Measurements from ENCODE around the gene SLC35G4. TPM values are rescaled to one million over a fixed set of nuclear protein-coding genes. Genes with fewer than 3 reads are reported as not detected.

The SLC35G4 gene
- total RNA-seq, 1 donor = not detected

GRCh38 chr18:11574545-11574944, 34.9 kb upstream of the SLC35G4 start:
- no peaks in the 10 kb centered on the region for H3K79me2 ChIP-seq (ENCODE audit: insufficient read depth, low read length)
- H2AFZ ChIP-seq (ENCODE audit: low read length) = no peak overlapping the region
- H3K4me1 ChIP-seq (ENCODE audit: insufficient read depth, low read length) = no peaks in the 10 kb centered on the region
- H3K9me3 ChIP-seq (ENCODE audit: low read depth, low read length) = no peaks in the 10 kb centered on the region
- no peak for DNase-seq (ENCODE audit: insufficient read length, low spot score, missing footprints)
- no peak overlapping the region for H3K4me2 ChIP-seq (ENCODE audit: insufficient read depth, low read length)
- H3K36me3 ChIP-seq (ENCODE audit: insufficient read depth, low read length) = no peaks in the 10 kb centered on the region
- H3K27ac ChIP-seq (ENCODE audit: low read depth, low read length) = no peak overlapping the region
- no peak overlapping the region for H3K4me3 ChIP-seq (ENCODE audit: insufficient read depth, low read length)
- peaks cover 10% of the 10 kb centered on the region for H3K27me3 ChIP-seq (ENCODE audit: insufficient read depth, low read length)
- TF ChIP-seq, protein P1, sequence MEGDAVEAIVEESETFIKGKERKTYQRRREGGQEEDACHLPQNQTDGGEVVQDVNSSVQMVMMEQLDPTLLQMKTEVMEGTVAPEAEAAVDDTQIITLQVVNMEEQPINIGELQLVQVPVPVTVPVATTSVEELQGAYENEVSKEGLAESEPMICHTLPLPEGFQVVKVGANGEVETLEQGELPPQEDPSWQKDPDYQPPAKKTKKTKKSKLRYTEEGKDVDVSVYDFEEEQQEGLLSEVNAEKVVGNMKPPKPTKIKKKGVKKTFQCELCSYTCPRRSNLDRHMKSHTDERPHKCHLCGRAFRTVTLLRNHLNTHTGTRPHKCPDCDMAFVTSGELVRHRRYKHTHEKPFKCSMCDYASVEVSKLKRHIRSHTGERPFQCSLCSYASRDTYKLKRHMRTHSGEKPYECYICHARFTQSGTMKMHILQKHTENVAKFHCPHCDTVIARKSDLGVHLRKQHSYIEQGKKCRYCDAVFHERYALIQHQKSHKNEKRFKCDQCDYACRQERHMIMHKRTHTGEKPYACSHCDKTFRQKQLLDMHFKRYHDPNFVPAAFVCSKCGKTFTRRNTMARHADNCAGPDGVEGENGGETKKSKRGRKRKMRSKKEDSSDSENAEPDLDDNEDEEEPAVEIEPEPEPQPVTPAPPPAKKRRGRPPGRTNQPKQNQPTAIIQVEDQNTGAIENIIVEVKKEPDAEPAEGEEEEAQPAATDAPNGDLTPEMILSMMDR (IDR thresholded peaks at IDR 0.05; ENCODE audit: extremely low read depth, low read depth, low read length) = no peak
- no peaks in the 10 kb centered on the region for H4K20me1 ChIP-seq (ENCODE audit: insufficient read depth, low read length)

DNA sequence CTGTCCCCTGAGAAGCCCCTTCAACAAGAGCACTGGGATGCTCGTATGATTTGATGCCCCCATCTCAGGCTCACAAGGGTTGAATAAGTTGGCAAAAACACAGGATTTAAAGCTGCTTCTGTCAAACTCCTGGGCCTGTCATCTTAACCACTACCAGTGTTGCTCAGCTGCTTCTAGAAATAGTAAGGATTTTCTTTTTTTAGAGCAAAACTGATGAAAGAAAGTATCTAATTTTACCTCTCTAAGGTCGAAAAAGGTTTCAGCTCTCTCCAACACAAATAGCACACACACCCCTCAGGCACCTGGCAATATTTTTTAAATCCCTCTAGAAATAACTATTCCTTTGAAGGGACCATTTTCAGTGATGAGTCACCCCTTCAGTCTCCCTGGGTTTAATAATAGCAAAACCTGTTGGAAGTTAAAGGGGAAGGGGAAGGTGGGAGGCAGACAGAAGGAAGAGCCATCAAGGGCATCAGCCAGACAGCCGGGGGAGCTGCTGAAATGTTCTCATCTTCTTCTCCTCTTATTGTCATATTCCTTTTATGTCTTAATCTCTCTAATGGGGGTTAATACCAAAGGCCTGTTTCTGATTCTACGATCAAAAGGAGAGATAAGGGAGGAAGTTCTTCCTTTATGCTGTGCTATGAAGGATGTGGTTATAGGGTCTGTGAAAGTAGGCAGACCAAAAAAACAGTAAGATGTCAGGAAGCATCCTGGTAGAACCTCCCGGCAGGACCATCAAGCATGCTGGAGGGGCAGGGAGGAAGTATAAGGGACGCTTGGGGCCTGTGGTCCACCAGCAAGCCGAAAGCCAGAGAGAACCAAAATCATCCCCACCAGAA, 31.9 kb upstream of the SLC35G4 start:
- H3K4me1 ChIP-seq (ENCODE audit: insufficient read depth, low read length) = no peaks in the 10 kb centered on the region
- no peak overlapping the region for H3K4me3 ChIP-seq (ENCODE audit: insufficient read depth, low read length)
- no peaks in the 10 kb centered on the region for H4K20me1 ChIP-seq (ENCODE audit: insufficient read depth, low read length)
- no peak overlapping the region for H2AFZ ChIP-seq (ENCODE audit: low read length)
- peak; percentile 32 for DNase-seq (ENCODE audit: insufficient read length, low spot score, missing footprints)
- H3K27me3 ChIP-seq (ENCODE audit: insufficient read depth, low read length) = peaks cover 6% of the 10 kb centered on the region
- H3K9me3 ChIP-seq (ENCODE audit: low read depth, low read length) = no peaks in the 10 kb centered on the region
- H3K79me2 ChIP-seq (ENCODE audit: insufficient read depth, low read length) = no peaks in the 10 kb centered on the region
- no peak overlapping the region for H3K27ac ChIP-seq (ENCODE audit: low read depth, low read length)
- no peak overlapping the region for H3K4me2 ChIP-seq (ENCODE audit: insufficient read depth, low read length)
- H3K36me3 ChIP-seq (ENCODE audit: insufficient read depth, low read length) = no peaks in the 10 kb centered on the region
- TF ChIP-seq, protein P1 (IDR thresholded peaks at IDR 0.05; ENCODE audit: extremely low read depth, low read depth, low read length) = no peak

DNA sequence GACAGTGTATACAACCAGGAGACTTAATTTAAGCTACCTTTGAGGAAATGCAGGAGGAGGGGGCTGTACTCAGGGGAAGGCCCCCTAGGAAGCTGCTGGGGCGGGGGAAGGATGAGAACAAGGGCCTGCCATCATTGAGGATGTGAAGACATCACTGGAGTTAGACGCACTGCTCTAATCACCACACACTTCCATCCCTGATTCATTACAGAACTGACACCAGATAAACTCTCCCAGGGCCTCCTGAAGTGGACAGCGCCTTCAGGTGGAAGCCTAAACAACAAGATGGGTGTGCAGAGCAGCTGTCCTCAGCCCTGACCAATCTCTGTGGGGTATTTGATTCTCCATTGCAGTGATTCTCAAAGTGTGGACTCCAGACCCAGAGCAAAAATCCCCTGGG, 30.6 kb upstream of the SLC35G4 start:
- Histone ChIP-seq H3K4me1 (ENCODE audit: insufficient read depth, low read length) (no peaks in the 10 kb centered on the region), H3K27me3 (ENCODE audit: insufficient read depth, low read length) (no peaks in the 10 kb centered on the region), H3K36me3 (ENCODE audit: insufficient read depth, low read length) (no peaks in the 10 kb centered on the region), H4K20me1 (ENCODE audit: insufficient read depth, low read length) (no peaks in the 10 kb centered on the region), H3K79me2 (ENCODE audit: insufficient read depth, low read length) (no peaks in the 10 kb centered on the region), H3K27ac (ENCODE audit: low read depth, low read length) (no peak overlapping the region), H3K9me3 (ENCODE audit: low read depth, low read length) (no peaks in the 10 kb centered on the region), H3K4me3 (ENCODE audit: insufficient read depth, low read length) (no peak overlapping the region), H3K4me2 (ENCODE audit: insufficient read depth, low read length) (no peak overlapping the region), H2AFZ (ENCODE audit: low read length) (no peak overlapping the region)
- no peak for DNase-seq (ENCODE audit: insufficient read length, low spot score, missing footprints)
- TF ChIP-seq, protein P1 (IDR thresholded peaks at IDR 0.05; ENCODE audit: extremely low read depth, low read depth, low read length) = no peak

- Histone ChIP-seq H3K79me2 (ENCODE audit: insufficient read depth, low read length) (no peaks in the 10 kb centered on the region), H3K27ac (ENCODE audit: low read depth, low read length) (no peak overlapping the region), H3K36me3 (ENCODE audit: insufficient read depth, low read length) (no peaks in the 10 kb centered on the region), H3K4me3 (ENCODE audit: insufficient read depth, low read length) (no peak overlapping the region), H3K27me3 (ENCODE audit: insufficient read depth, low read length) (no peaks in the 10 kb centered on the region), H3K4me2 (ENCODE audit: insufficient read depth, low read length) (no peak overlapping the region), H4K20me1 (ENCODE audit: insufficient read depth, low read length) (no peaks in the 10 kb centered on the region), H3K9me3 (ENCODE audit: low read depth, low read length) (no peaks in the 10 kb centered on the region), H3K4me1 (ENCODE audit: insufficient read depth, low read length) (no peaks in the 10 kb centered on the region), H2AFZ (ENCODE audit: low read length) (no peak overlapping the region)
- DNase-seq (ENCODE audit: insufficient read length, low spot score, missing footprints) = no peak
- TF ChIP-seq, protein P1 (IDR thresholded peaks at IDR 0.05; ENCODE audit: extremely low read depth, low read depth, low read length) = no peak
These were observed 29.5 kb upstream of the SLC35G4 start for GRCh38 chr18:11579916-11580315.
